ENCODE measurements around the gene CLDN7. TPM values are rescaled to one million over a fixed set of nuclear protein-coding genes. Genes with fewer than 3 reads are reported as not detected.

Gene CLDN7
- total and polyA plus RNA-seq, 2 donors from 2014 or later = 119 to 233 TPM

GRCh38 chr17:7226721-7227710 is 35.3 kb downstream of the CLDN7 start:
- peaks cover 0 to 16% (median 2%) of the 10 kb centered on the region in 3 donors for H3K4me1 ChIP-seq (ENCODE audit: control insufficient read depth in 2 of 3, insufficient read depth in 2 of 3, low read depth in 1 of 3, low read length in 3 of 3)
- DNase-seq (peak in 2 of 5 donors; percentile 35 to 75), FAIRE-seq (no peak)
- H3K4me3 ChIP-seq (ENCODE audit: low read length in 3 of 3) = no peak overlapping the region
- H3K27me3 ChIP-seq (ENCODE audit: control insufficient read depth, insufficient read depth, low read length) = no peaks in the 10 kb centered on the region
- peak overlapping the region; percentile 18 to 34 for H3K27ac ChIP-seq (ENCODE audit: low read depth in 2 of 2, low read length in 2 of 2)
- no peak for TF ChIP-seq CTCF (IDR thresholded peaks at IDR 0.05; ENCODE audit: borderline replicate concordance, extremely low read depth, insufficient read depth)
- no peaks in the 10 kb centered on the region for H3K9me3 ChIP-seq (ENCODE audit: control insufficient read depth in 2 of 3, insufficient read depth in 1 of 3, low read length in 3 of 3)
- intact Hi-C loops (cut with DNase I) = no loop called here
- no peak overlapping the region for H3K9ac ChIP-seq (ENCODE audit: low read length in 3 of 3)
- peaks cover 5 to 68% (median 40%) of the 10 kb centered on the region in 3 donors for H3K36me3 ChIP-seq (ENCODE audit: control insufficient read depth in 2 of 3, insufficient read depth in 3 of 3, low read length in 3 of 3)

GRCh38 chr17:7225711-7226331 is 36.5 kb downstream of the CLDN7 start:
- Histone ChIP-seq H3K9ac (ENCODE audit: low read length in 3 of 3) (no peak overlapping the region), H3K4me3 (ENCODE audit: low read length in 3 of 3) (no peak overlapping the region), H3K9me3 (ENCODE audit: control insufficient read depth in 2 of 3, insufficient read depth in 1 of 3, low read length in 3 of 3) (no peaks in the 10 kb centered on the region), H3K4me1 (ENCODE audit: control insufficient read depth in 2 of 3, insufficient read depth in 2 of 3, low read depth in 1 of 3, low read length in 3 of 3) (peaks cover 0 to 28% (median 12%) of the 10 kb centered on the region in 3 donors), H3K36me3 (ENCODE audit: control insufficient read depth in 2 of 3, insufficient read depth in 3 of 3, low read length in 3 of 3) (peaks cover 5 to 75% (median 46%) of the 10 kb centered on the region in 3 donors), H3K27ac (ENCODE audit: low read depth in 2 of 2, low read length in 2 of 2) (no peak overlapping the region), H3K27me3 (ENCODE audit: control insufficient read depth, insufficient read depth, low read length) (no peaks in the 10 kb centered on the region)
- intact Hi-C loops (cut with DNase I) = no loop called here
- TF ChIP-seq CTCF (IDR thresholded peaks at IDR 0.05; ENCODE audit: borderline replicate concordance, extremely low read depth, insufficient read depth) = no peak
- FAIRE-seq (no peak), DNase-seq (peak in 2 of 5 donors; percentile 38 to 66)

GRCh38 chr17:7224661-7225111 is 37.6 kb downstream of the CLDN7 start:
- no peaks in the 10 kb centered on the region for H3K27me3 ChIP-seq (ENCODE audit: control insufficient read depth, insufficient read depth, low read length)
- H3K36me3 ChIP-seq (ENCODE audit: control insufficient read depth in 2 of 3, insufficient read depth in 3 of 3, low read length in 3 of 3) = peaks cover 5 to 68% (median 47%) of the 10 kb centered on the region in 3 donors
- peak in 1 of 5 donors; percentile 64 for DNase-seq
- no peak for TF ChIP-seq CTCF (IDR thresholded peaks at IDR 0.05; ENCODE audit: borderline replicate concordance, extremely low read depth, insufficient read depth)
- no peak overlapping the region for H3K9ac ChIP-seq (ENCODE audit: low read length in 3 of 3)
- H3K9me3 ChIP-seq (ENCODE audit: control insufficient read depth in 2 of 3, insufficient read depth in 1 of 3, low read length in 3 of 3) = no peaks in the 10 kb centered on the region
- no peak overlapping the region for H3K27ac ChIP-seq (ENCODE audit: low read depth in 2 of 2, low read length in 2 of 2)
- H3K4me3 ChIP-seq (ENCODE audit: low read length in 3 of 3) = no peak overlapping the region
- no peak for FAIRE-seq
- peaks cover 0 to 34% (median 17%) of the 10 kb centered on the region in 3 donors for H3K4me1 ChIP-seq (ENCODE audit: control insufficient read depth in 2 of 3, insufficient read depth in 2 of 3, low read depth in 1 of 3, low read length in 3 of 3)
- intact Hi-C loops (cut with DNase I) = no loop called here

Measured in kidney (tissue), 14 donors.